ENCODE results near the gene OGFOD3.

The OGFOD3 gene

DNA sequence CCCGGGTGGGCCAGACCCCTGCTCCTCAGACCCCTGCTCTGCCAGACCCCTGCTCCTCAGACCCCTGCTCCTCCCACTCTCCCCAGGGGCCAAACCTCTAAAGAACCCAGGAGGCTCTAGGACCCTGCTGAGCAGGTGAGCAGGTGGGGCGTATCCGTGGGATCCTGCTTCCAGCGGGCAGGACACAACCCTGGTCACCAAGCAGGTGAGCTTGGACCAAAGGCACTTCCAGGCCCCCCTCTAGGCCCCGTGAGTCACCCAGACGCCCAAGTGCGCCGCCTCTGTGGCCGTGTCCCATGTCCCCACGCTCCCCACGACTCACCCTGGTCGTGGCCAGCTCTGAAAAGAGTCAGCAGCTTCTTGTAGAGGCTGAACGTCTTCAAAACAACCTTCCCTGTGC is 27.2 kb upstream of the OGFOD3 start:
- TF ChIP-seq, protein P1, sequence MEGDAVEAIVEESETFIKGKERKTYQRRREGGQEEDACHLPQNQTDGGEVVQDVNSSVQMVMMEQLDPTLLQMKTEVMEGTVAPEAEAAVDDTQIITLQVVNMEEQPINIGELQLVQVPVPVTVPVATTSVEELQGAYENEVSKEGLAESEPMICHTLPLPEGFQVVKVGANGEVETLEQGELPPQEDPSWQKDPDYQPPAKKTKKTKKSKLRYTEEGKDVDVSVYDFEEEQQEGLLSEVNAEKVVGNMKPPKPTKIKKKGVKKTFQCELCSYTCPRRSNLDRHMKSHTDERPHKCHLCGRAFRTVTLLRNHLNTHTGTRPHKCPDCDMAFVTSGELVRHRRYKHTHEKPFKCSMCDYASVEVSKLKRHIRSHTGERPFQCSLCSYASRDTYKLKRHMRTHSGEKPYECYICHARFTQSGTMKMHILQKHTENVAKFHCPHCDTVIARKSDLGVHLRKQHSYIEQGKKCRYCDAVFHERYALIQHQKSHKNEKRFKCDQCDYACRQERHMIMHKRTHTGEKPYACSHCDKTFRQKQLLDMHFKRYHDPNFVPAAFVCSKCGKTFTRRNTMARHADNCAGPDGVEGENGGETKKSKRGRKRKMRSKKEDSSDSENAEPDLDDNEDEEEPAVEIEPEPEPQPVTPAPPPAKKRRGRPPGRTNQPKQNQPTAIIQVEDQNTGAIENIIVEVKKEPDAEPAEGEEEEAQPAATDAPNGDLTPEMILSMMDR (conservative IDR thresholded peaks at IDR 0.05; ENCODE audit: low read depth, low read length), result no peak
- no peak for DNase-seq (ENCODE audit: low read depth)
- H3K4me3 ChIP-seq (ENCODE audit: low read length), result no peak overlapping the region

DNA sequence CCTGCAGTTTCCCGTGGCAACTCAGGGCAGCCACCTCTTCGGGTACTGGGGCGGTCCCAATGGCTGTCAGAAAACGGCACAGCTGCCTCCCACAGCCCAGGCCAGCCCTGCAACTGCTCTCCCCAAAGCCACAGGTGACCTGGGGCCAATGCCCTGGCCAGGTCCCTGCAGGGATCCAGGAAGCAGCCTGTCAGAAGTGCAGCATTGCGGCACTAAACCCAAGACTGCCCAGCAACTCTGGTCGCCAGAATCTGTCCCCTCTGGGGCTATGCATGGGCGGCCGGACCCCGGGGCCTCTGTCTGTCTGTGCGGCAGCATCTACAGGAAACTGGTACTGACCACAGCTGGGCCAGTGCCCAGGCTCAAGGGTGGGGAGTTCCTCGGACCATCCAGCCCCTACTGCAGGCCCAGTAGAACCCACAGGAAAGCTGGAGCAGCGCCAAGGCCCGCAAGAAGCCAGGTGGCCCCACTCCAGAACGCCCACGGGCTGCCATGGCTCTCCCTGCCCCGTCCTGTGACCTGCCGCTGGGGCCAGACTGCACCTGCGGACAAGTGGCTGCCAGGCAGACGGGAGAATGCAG is 26.6 kb upstream of the OGFOD3 start:
- DNase-seq (ENCODE audit: low read depth), result no peak
- TF ChIP-seq, protein P1 (conservative IDR thresholded peaks at IDR 0.05; ENCODE audit: low read depth, low read length), result no peak
- H3K4me3 ChIP-seq (ENCODE audit: low read length), result no peak overlapping the region

DNA sequence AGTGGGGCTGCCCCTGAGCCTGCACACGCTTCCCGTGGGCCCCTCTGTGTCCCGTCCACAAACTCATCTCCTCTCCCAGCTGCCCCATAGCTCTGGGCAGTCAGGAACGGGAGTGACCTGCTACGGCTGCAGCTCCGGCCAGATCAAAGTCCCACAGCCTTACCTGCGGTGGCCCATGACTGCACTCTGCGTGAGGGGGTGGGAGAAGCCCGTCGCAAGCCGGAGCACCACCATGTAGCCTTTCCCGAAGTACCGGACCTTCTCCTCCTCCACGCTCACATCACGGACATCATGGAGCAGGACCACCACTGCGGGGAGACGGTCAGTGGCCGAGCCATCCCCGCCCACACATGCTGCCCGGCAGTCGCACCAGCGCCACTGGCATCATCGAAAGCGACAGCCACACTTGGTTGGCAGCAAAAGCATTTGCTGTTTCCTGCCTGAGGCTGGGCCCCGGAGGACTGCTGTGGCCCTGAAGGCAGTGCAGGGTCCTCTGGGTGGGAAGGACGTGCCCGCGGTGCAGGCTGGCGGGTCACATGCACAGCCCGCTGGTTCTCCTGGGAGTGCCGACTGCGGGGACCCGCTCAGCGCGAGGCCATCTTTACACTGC is 26.0 kb upstream of the OGFOD3 start:
- DNase-seq (ENCODE audit: low read depth), result no peak
- TF ChIP-seq, protein P1 (conservative IDR thresholded peaks at IDR 0.05; ENCODE audit: low read depth, low read length), result no peak
- no peak overlapping the region for H3K4me3 ChIP-seq (ENCODE audit: low read length)

DNA sequence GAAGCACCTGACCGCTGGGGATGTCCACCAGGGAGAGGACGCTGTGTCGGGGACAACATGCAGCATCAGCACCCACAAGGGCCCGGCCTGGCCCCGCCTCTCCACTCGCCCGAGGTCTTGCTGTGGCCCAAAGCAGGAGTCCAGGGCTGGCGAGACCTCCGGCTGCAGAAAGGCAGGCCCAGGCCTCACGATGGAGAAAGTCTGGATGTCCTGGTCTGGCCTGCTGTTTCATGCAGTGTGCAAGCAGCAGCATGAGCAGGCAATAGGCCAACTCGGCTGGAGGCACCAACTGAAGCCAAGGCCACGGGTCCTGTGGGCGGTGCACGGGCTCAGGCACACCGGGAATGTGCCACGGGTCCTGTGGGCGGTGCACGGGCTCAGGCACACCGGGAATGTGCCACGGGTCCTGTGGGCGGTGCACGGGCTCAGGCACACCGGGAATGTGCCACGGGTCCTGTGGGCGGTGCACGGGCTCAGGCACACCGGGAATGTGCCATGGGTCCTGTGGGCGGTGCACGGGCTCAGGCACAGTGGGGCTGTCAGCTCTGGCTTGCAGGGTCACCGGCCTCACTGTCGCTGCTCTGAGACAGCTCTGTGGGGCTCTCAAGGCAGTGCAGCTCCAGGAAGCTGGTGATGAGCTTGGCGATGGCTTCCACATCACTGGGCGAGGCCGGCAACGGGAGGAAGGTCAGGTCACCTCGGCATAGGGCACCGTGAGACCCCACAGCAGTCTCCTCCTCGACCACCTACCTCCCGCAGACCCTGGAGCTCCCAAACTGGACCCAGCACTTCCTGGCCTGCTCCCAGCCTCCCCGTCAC is 25.3 kb upstream of the OGFOD3 start:
- no peak overlapping the region for H3K4me3 ChIP-seq (ENCODE audit: low read length)
- no peak for DNase-seq (ENCODE audit: low read depth)
- TF ChIP-seq, protein P1 (conservative IDR thresholded peaks at IDR 0.05; ENCODE audit: low read depth, low read length), result no peak

DNA sequence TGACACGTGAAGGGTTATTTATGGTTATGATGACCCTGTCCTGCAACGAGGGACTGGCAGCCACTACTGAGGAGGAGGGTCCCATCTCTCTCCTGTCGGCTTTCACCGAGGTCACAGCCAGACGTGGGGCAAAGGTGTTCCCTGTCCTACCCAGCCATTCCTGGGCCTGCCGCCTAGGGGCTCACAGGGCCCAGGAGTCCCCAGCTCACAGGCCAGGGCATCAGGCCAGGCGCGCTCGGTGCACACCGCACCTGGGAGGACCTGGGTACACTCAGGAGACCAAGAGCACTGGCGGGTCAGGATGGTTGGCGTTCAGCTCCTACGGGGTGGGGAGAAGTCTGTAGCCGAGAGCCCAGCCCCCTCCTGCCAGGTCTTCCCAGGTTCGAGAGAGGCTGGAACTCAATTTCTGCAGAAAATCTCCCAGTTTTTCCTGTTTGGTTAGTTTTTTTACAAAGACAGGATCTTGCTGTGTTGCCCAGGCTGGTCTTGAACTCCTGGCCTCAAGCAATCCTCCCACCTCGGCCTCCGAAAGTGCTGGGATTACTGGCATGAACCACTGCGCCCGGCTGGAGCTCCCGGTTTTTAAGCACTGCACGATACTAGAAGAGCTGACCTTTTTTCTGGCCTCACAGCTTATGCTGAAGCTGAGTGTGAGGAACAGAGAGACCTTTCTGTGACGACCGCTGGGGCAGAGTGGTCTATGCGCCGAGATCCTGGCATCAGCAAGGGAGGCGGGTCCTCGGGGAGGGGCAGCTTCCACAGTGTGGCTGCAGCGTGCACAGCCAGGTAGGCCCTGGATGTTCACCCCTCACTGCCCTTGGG is 24.5 kb upstream of the OGFOD3 start:
- H3K4me3 ChIP-seq (ENCODE audit: low read length), result no peak overlapping the region
- TF ChIP-seq, protein P1 (conservative IDR thresholded peaks at IDR 0.05; ENCODE audit: low read depth, low read length), result no peak
- no peak for DNase-seq (ENCODE audit: low read depth)

DNA sequence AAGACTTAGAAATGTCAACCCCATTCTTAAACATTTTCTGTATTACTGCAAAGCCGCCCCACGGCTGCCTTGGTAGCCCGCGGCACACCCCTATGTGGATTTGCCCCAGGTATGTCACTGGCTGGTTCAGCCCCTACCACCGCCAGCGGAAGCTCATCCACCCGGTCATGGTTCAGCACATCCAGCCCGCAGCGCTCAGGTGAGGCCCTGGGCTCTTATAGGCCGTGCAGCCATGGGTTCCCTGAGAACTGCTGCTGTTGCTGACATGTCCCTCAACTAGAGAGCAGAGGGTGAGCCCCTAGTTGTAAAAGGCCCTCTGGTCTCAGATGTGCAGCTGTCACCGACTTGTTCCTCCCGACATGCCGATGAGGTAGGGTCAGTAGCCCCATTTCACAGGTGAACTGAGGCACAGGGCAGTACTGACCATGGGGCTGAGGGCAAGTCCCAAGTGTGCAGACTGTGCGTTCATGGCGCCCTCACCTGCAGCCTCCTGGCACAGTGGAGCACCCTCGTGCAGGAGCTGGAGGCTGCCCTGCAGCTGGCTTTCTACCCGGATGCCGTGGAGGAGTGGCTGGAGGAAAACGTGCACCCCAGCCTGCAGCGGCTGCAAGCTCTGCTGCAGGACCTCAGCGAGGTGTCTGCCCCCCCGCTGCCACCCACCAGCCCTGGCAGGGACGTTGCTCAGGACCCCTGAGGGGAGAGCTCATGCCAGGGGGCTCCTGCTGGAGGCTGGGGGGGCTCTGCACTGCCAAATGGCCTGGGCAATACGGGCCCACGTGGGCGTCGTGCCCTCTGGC is 23.5 kb upstream of the OGFOD3 start:
- TF ChIP-seq, protein P1 (conservative IDR thresholded peaks at IDR 0.05; ENCODE audit: low read depth, low read length), result no peak
- no peak for DNase-seq (ENCODE audit: low read depth)
- H3K4me3 ChIP-seq (ENCODE audit: low read length), result no peak overlapping the region

Data from retinal pigment epithelial cell (primary cell).